Stimulated activated CD8-positive, alpha-beta memory T cell treated with anti-CD3 and anti-CD28 coated beads, Interleukin-2, amount 100 ng/mL, for 48 hours (primary cell): ENCODE data around the gene TRAF2.

Source experiments
- DNase-seq, 2 donors: peaks; one replicate each; pipeline ENCODE4 v3.0.0-alpha.2; 2020; ENCODE audit warnings: low read depth in 2 of 2

Gene TRAF2

DNA sequence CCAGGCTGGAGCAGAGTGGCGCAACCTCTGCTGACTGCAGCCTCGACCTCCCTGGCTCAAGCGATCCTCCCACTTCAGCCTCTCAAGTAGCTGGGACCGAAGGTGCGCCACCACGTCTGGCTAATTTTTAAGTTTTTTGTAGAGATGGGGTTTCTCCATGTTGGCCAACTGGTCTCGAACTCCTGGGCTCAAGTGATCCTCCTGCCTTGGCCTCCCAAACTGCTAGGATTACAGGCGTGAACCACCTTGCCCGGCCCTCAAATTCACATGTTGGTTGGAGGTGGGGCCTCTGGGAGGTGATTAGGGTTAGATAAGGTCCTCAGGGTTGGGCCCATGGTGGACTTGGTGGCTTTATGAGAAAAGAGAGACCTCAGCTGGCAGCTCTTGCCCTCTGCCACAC is 75.8 kb downstream of the TRAF2 start:
- DNase-seq = no peak

DNA sequence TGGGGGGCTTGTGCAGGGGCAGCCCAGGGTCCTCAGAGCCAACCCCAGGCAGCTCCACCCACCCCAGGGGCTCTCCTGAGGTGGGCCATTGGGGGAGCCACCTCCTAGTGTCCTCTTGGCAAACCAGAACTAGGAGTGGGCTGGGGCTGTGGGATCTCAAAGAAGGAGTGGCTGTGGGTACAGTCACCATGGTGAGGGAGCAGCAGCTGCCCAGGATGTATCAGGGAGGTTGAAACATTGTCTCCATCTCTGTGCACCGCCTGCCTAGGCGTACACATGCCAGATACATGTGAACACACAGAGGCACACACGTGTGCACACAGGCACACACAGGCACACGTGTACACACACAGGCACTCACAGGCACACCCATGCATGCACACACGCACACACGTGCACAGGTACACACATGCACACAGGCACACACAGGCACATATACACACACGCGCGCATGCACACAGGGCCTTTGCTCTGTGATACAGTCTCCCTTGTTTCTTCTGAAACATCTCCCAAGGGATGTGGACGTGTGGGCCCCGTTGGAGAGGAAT is 76.5 kb downstream of the TRAF2 start:
- no peak for DNase-seq

DNA sequence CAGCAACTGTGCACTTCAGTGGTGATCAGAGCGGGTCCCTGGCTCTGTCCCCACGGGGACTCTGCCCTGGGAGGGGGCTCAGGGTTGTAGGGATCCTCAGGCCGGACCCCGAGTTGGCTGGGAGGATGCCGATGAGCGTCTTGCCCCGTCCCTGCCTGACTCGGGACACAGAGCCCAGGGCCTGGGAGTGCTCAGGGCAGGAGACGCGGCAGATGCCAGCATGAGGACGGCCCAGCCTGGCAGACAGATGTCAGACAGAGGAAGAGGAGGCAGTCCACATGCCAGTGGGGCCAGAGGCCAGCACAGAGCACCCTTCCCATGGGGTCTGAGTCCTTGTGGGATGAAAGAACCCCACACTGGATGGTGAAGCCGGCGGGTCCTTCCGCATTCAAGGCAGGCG is 77.0 kb downstream of the TRAF2 start:
- DNase-seq = no peak

DNA sequence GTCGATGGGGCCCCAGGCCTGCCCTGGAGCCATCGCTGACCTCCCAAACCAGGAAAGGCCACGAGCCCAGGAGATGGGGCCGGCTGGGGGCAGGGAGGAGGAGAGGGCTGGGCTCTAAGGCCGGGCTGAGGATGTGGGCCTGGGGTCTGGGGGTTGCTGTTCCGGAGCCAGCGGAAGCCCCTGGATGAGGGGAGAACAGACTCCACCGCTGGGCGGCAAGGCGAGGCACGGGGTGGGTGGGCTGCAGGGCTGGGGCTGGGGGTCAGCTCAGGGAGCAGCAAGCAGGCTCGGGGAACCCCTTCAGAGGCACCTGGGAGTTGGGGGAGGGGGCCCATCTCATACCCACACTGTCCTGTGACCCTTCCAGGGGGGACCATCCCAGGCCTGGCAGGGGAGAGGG is 77.4 kb downstream of the TRAF2 start:
- no peak for DNase-seq

DNA sequence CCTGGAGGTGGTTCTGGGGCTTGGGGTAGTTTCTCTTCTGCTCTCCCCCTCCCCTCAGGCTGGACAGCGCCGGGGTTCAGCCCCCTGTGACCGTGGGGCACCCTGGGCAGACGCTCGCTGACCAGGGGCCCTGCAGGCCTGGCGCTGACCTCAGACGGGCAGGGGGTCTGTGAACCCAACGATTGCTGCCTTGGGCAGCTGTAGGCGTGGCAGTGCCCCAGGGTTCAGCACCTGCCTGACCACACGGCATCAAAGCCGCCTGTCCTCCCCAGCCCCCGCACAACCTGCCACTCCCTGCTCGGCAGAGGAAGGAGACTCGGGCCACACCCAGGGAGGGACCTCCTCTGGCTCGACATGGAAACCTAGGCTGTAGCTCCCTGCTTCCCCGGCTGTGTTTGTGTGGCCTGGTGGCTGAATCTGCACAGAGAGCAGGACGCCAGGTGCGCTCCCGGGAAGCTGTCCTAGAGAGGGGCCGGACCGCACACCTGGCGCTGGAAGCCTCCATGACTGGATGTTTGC is 77.9 kb downstream of the TRAF2 start:
- DNase-seq = no peak

DNA sequence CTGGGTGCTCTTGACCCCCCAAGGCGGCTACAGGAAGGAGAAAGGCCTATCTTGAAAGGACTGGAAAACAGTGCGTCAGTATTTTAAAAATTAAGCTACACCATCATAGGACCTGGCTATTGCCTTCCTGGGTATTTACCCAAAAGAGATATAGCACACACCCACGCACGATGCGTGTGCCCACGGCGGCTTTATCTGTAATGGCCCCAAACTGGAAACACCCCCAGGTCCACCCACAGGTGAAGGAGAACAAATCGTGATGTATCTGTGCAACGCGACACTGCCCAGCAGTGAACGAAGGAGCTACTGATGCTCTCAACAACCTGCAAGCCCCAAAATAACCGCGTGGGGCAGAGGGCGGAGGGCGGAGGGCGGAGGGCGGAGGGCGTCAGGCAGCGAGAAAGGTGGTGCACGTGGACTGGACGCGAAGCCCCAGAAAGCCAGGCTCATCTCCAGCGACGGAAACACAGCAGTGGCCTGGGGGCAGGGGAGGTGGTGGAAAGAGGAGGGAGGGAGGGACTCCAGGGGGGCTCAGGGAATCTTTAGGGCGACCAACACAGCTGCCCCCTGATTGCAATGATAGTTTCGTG is 78.6 kb downstream of the TRAF2 start:
- DNase-seq = no peak

DNA sequence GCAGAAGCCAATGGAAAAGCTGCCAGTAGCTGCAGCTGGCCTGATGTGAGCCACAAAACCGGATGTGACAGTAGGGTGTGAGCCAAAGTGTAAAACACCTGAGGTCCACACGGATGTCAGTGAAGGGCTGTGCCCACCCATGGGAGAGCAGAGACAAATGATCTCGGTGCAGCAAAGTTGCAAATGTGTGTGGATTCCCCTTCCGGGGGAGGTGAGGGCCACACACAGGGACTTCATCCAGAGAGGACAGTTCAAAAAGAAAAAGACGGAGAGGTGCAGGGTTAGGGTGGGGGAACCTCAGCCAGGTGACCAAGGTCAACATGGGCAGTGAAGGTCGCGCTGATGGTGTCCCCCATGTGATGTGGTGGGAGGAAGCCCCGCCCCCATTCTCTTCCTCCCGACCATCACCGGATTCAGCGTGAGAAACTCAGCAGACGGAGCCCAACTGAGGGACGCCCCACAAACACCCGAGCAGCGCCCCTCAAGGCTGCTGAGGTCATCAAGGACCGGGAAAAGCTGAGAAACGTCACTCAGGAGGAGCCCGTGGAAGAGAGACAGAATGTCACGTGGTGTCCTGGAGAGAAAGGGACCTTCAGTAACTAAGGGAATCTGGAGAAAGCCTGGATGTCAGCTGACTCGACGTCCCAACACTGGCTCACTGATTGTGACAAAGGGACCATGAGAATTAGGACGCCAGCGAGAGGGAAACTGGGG is 79.6 kb downstream of the TRAF2 start:
- no peak for DNase-seq

DNA sequence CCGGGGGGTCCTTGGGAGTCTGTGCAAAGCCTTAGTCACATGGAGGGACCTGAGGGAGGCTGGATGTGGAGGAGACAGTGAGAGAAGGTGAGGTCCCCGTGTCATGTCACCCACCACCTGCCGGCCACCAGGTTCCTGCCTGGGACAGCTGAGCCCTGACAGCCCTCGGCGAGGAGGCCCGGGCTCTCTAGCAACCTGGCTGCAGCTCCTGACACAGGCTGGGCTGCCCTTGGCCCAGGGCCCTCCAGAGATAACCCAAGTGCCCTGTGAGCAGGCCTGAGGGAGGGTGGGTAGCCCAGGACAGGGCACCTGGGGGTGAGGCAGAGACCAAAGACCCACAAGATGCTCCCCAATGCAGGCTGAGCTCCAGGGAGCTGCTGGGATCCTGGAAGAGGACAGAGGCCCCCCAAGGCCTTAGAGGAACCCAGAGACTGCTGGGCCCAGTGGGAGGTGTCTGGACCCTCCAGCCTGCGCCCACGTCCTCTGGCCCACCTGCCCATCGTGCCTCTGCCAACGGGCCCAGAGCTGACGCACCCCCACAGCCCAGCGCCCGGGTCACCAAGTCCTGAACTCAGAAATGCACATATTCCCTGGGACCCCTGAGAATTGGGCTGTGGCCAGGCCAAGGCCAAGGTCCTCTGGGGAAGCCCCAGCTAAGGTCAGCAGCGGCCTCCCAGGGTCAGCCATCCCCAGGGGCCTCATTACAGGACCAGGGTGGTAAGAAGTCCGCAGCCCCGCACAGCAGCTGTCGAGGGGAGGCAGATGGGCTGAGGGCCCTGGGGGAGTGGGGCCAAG is 82.2 kb downstream of the TRAF2 start:
- no peak for DNase-seq

DNA sequence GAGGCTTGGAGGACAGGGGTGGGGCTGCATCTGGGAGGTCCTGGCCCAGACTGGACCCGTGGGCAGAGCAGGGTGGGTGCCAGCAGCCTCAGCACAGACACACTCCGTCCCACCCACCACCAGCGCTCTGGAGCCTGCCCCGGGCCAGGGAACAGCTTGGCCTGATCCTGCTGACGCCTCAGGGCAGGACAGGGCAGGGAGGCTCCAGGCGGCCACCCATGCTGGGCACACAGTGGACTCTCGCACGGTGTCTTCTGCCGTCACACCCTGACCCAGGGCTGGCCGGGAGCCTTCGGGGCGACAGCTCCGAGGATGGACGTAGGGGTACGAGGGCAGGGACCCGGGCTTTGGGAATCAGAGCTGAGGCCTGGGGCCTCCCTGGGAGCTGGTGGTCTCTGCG is 82.8 kb downstream of the TRAF2 start:
- no peak for DNase-seq

DNA sequence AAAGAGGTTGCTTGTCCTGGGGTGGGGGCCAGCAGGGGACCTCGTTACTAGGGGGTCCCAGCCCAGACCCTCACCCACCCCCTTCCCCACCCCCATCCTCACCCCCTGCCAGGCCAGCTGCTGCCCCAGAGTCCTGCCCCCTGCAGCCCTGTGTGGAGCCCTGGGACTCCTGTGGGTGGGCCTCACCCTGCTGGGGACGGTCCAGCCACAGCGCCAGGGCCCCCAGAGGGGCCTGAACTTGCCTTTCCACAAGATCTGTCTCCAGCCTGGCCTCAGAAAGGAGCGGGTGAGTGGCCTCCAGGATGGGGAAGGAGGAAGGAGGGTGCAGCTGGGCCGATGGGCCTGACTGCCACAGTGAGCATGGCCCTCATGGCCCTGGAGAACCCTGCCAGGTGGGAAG is 83.5 kb downstream of the TRAF2 start:
- no peak for DNase-seq

DNA sequence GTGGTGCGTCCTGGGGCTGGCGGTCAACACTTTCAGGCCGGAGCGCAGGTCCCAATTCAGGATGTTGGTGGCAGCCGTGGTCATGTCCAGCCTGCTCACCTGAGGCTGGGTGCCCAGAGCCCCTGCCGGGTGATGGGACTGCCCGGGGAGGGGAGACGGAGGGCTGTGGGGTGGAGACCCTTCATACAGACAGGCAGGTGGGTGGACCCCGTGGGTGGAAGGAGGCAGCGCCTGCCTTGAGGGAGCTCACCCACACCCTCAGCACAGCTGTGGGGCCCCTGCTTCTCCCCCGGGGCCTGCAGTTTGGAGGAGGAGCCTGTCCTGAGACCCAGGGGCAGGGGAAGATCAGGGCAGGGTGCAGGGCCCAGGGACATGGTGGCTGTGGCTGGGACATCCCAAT is 84.0 kb downstream of the TRAF2 start:
- DNase-seq = no peak

DNA sequence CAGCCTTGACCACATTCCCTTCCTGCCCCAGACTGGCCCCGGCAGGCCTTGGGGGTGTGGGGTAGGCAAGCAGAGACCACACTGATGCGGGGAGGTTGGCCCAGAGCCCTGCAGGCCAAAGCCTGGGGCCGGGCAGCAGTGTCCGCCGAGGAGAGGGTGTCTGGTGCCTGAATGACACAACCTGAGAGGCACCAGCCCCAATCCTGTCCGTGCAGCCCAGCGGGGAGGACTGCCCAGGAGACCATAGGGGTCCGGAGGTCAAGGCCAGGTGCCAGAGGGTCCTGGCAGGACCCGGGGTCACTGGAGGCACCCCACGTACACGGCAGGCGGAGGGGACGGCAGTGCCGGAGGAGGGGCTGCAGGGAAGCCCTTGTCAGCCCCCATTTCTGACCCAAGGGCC is 85.4 kb downstream of the TRAF2 start:
- DNase-seq = no peak

DNA sequence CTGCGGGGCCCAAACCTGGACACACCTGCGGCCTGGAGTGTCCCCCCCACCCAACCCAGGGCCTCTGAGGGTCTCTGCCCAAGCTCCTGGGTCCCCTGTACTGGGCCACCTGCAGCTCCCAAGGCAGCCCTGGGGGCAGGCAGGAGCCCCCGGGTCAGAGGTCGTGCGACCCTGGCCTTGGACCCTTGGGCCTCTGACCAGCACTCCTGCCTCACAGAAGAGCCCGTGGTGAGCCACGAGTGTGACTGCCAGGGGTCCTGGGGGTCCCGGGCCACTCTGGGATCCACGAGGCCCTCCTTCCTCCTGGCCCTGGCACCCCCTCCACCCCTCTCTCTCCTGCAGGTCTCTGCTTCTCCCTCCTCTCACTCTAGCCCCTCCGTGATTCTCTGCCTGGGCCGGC is 86.0 kb downstream of the TRAF2 start:
- DNase-seq = no peak

DNA sequence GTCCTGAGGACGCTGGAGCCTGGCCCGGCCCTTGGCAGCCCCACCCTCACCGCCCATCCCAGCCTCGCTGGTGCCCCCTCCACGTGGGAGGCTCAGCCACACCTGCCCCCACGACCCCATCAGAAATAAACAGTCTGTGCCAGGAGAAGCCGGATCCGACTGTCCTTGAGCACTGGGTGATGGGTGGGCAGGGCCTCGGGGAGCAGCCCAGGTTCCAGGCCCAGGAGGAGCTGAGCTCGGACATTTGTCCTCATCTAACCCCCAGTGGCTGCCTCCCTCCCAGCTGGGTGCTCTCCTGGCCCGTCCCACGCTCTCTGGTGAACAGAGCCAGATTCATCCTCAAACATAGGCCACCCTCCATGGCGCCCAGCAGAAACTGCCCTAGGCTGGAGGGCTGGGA is 86.4 kb downstream of the TRAF2 start:
- DNase-seq = no peak

DNA sequence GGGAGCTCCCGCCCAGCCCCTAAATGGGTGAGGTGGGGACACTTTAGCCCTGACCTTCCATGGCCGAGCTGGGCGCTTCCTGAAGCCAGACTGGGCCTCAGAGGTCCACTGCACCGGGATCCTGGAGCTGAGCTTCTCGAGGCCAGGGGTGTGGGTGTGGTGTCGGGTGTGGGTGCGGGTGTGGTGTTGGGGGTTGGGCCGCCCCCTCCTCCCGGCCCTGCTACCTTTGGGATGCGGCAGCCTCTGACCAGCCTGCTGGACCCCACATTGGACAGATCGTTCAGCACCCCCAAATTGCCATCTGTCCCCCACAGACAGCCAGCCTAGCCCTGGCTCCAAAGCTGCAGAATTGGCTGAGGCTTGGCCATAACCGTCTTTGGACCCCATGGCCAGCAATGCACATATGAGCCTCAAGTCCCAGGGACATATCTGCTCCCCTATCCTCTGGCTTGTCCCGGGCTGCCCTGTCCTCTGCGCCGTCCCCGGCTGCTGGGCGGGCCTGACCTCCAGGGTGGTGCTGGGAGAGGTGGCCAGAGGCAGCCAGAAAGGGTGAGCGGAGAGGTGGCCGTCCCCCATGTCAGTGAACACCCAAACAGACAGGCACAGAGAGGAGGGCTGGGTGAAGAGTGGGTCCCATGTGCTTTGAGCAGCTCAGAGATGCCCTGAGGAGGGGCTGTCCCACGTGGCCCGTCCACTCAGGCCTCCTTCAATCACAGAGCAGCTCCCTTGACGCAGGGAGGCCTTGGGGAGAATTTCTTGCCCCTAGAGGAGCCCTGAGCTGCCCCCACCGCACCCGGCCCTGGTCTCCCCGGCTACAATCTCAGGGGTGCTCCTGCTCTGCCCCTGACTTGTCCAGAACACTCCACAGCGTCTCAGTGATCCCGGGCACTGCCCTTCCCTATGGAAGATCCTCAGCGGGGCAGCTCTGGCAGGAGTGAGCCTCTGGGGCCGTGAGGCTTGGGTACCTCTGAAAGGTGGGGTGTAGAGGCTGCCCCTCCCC is 87.6 kb downstream of the TRAF2 start:
- DNase-seq = no peak

DNA sequence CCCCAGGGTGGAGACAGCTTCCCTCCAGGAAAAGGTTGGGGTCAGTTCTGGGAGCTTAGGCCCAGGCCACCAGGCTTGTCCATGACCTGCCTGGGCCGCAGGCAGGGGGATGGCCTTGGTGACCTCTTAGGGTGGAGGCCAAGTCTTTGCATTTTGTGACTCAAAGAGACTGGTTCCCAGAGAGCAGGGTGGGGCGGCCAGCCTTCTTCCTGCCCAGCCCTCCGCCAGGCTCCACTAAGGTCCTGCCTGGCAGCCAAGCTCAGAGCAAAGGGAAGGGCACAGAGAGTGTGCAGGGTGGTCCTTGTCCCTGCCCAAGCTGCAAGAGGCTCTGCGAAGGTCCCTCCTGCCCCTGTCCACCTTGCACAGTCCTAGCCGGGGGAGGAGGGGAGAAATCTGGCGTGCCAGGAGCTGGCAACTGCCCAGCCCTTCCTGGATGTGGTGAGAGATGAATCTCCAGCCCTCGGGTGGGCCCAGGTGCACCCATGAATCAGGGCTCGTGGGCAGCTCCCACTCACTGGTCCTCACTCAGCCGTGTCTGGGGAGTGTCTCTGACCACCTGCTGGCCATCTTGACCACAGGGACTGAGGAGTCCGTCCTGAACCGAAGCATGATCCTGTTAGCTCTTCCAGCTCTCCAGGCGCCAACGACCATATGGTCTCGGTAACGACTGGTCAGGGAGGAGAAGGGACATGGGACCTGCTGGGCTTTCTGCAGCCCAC is 88.7 kb downstream of the TRAF2 start:
- DNase-seq = no peak

DNA sequence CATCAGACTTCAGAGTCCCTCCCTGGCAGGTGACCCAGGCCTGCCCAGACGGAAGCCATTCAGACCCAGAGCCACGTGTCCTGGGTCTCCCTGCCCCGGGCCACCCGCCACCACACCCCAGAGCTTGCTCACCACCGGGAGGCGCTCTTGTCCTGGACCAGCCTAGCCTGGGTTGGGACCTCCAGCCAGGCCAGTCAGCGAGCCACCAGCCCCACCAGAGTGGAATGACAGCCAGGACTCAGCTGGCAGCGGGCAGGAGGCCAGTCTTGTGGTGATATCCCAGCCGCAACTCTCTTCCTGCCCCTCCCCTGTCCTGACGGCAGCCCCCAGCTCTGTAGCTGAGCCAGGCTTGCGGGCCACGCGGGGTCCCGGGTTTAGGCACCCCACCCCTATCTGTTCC is 89.3 kb downstream of the TRAF2 start:
- peak in 1 of 2 donors; percentile 36 for DNase-seq
